Inferior parietal cortex (tissue), 1 donor: ENCODE results near the gene LSM10.

Experiments used
- DNase-seq: peaks from one replicate; pipeline ENCODE4 v3.0.0-alpha.2; 2016; ENCODE audit errors: extremely low spot score

The LSM10 gene

GRCh38 chr1:36351227-36351977 is 46.3 kb downstream of the LSM10 start:
- no peak for DNase-seq

- no peak for DNase-seq
Observed at GRCh38 chr1:36350659-36351226, 47.0 kb downstream of the LSM10 start.

- DNase-seq, result no peak
Observed at GRCh38 chr1:36349839-36350238, 47.9 kb downstream of the LSM10 start.

GRCh38 chr1:36349241-36349671 is 48.5 kb downstream of the LSM10 start:
- no peak for DNase-seq

GRCh38 chr1:36346741-36347370 is 50.9 kb downstream of the LSM10 start:
- DNase-seq, result no peak

- DNase-seq, result no peak
Observed at GRCh38 chr1:36345353-36345752, 52.4 kb downstream of the LSM10 start.

- DNase-seq, result no peak
Observed at GRCh38 chr1:36344395-36344680, 53.4 kb downstream of the LSM10 start.

GRCh38 chr1:36343651-36344394 is 53.9 kb downstream of the LSM10 start:
- no peak for DNase-seq
